Pulmonary artery endothelial cell (primary cell): ENCODE results near the gene PPIL4. TPM values are rescaled to one million over a fixed set of nuclear protein-coding genes. Genes with fewer than 3 reads are reported as not detected.

Experiments
- DNase-seq: peaks from one replicate; pipeline ENCODE4 v3.0.0-alpha.2; 2011; ENCODE audit warnings: low read depth, low spot score
- total RNA-seq: library from RNA; depleted of rRNA; stranded (reverse); fragments of >200 nt; gene quantifications from 2 replicates; pipeline ENCODE4 v1.2.3, GENCODE V29; 2014

Gene PPIL4
- total RNA-seq, 1 donor from 2014 or later, result 25.4 TPM

GRCh38 chr6:149459761-149460160 lies 86.1 kb downstream of the PPIL4 start:
- no peak for DNase-seq

- DNase-seq, result no peak
These were observed 87.0 kb downstream of the PPIL4 start for GRCh38 chr6:149458806-149459205.

- no peak for DNase-seq
These were observed 87.6 kb downstream of the PPIL4 start for GRCh38 chr6:149458196-149458595.

- no peak for DNase-seq
These were observed 88.4 kb downstream of the PPIL4 start for GRCh38 chr6:149457316-149457884.

GRCh38 chr6:149456311-149457021 lies 89.4 kb downstream of the PPIL4 start:
- no peak for DNase-seq

- DNase-seq, result no peak
These were observed 90.7 kb downstream of the PPIL4 start for GRCh38 chr6:149455031-149455732.

Other genes starting within 250 kb of the PPIL4 start
- gene TAB2, start 228.3 kb downstream of the PPIL4 start, total RNA-seq, result 17.7 and 21.4 TPM in 2 replicates
- 0.53 and 1.3 TPM in 2 replicates for gene SUMO4, start 145.8 kb downstream of the PPIL4 start, total RNA-seq
- gene ZC3H12D, start 61.0 kb downstream of the PPIL4 start, total RNA-seq, result 0.07 and 0.18 TPM in 2 replicates
- gene GINM1, start 20.3 kb upstream of the PPIL4 start, total RNA-seq, result 45.7 and 52.4 TPM in 2 replicates
- 27.0 and 27.2 TPM in 2 replicates for gene KATNA1, start 102.7 kb upstream of the PPIL4 start, total RNA-seq
- 6.6 and 8.5 TPM in 2 replicates for gene LATS1, start 172.1 kb upstream of the PPIL4 start, total RNA-seq
- 33.2 and 47.3 TPM in 2 replicates for gene NUP43, start 200.5 kb upstream of the PPIL4 start, total RNA-seq
- 130 and 165 TPM in 2 replicates for gene PCMT1, start 203.7 kb upstream of the PPIL4 start, total RNA-seq